GM21423 (cell line): ENCODE data around the gene HBM.
"Not testable (repeated sequence)": the region's sequence is repeated elsewhere in the genome, so short reads cannot be mapped to it uniquely, and the experiment has no call there.

ENCODE experiments used
- ATAC-seq: cut with Tn5 transposase; IDR thresholded peaks from one replicate; pipeline ENCODE4 v1.9.1; 2021; ENCODE audit warnings: mild to moderate bottlenecking, moderate library complexity; ENCODE audit not compliant: unreplicated experiment

HBM gene

GRCh38 chr16:180681-181564 lies 15.1 kb downstream of the HBM start:
- no peak for ATAC-seq

GRCh38 chr16:181565-182021 lies 15.8 kb downstream of the HBM start:
- no peak for ATAC-seq

DNA sequence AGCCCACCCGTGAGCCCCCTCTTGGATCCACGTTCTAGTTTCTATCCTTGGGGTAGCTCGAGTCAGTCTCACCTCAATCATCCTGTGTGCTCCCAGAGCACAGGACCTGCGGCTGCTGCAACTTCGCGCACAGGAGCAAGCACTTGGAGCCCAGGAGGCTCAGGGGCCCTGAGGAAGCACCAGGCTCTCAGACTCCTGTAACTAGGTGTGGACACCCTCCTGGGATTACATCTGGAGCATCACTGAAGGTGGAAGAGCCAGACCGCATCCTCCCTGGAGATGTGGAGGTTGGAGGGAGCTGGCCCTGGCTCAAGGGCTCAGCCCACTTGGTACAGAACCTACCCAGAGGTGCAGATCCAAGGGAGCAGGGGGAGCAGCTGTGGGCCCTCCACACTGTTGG lies 17.2 kb downstream of the HBM start:
- no peak for ATAC-seq

DNA sequence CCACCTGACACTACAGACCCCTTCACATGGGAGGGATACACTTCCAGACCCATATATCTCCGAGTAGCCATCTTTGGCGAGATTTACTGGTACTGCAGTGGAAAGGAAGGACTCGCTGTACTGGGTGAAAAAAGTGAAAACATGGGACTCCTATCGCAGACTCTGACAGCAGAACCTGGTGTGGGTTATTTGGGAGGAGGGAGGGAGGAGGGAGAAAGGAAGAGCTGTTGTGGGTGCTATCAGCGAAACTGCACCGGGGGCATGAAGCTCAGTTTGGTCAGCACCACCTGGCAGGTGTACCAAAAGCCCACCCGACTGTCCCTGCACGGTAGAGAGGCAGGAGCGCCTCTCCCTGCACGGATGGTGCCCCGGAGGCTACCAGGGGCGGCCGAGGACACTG lies 19.4 kb downstream of the HBM start:
- ATAC-seq, result no peak

- no peak for ATAC-seq
Measured at GRCh38 chr16:185691-186090, 19.9 kb downstream of the HBM start.

DNA sequence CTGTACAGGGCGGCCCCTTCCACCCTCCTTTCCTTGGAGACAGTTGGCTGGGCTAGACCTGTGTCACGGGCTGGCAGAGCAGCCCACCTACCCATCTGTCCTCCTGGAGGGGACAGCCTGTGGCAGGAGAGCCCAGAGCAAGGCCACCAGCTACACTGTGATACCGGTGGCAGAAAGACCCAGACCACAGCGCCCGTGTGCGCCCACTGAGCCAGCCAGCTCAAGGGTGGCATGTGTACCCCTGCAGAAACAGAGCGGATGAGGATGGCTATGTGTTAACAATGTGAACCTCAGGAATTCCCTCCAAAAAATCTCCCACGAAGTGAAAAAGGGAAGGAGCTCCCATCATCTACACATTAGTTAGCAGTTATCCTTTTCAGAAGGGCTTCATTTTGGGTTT lies 21.6 kb downstream of the HBM start:
- ATAC-seq, result no peak

GRCh38 chr16:188674-189073 lies 22.9 kb downstream of the HBM start:
- no peak for ATAC-seq

GRCh38 chr16:189604-190186 lies 23.9 kb downstream of the HBM start:
- no peak for ATAC-seq

GRCh38 chr16:191831-192230 lies 26.1 kb downstream of the HBM start:
- no peak for ATAC-seq

- no peak for ATAC-seq
Measured at GRCh38 chr16:192686-193085, 26.9 kb downstream of the HBM start.

DNA sequence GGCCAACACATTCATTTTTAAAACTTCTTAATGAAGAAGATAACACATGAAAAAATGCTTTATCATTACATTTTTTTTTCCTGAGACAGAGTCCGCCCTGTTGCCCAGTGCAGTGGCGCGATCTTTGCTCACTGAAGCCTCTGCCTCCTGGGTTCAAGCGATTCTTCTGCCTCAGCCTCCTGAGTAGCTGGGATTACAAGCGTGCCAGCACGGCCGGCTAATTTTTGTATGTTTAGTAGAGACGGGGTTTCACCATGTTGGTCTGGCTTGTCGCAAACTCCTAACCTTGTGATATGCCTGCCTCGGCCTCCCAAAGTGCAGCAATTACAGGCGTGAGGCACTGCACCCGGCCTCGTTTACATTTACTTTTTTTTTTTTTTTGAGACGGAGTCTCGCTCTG lies 27.7 kb downstream of the HBM start:
- no peak for ATAC-seq

DNA sequence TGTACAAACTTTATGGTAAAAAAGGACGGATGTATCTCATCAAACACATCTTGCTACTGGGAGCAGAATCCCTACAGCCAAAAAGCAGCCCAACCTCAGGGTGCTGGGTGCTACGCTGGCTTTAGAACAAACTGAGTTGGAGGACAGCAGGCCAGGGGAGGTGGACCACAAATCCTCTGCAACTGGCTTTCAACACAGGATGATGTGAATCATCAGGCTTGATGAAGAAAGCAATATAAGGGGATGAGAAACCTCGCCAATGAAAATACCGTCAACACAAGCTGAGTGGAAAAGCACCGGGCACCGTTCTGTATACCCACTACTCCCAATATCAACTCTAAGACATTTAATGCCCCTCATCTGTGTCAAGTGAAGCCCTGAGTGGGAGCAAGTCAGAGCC lies 28.7 kb downstream of the HBM start:
- no peak for ATAC-seq

DNA sequence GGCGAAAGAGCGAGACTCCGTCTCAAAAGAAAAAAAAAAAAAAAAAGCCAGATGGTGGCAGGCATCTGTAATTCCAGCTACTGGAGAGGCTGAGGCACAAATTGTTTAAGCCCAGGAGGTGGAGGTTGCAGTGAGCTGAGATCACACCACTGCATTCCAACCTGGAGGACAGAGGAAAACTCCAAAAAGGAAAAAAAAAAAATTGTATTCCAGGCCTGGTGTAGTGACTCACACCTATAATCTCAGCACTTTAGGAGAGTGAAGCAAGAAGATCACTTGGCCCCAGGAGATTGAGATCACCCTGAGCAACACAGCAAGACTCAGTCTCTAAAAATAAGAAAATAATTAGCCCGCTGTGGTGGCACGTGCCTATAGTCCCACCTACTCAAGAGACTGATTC lies 34.6 kb downstream of the HBM start:
- ATAC-seq, result no peak

GRCh38 chr16:203246-203645 lies 37.5 kb downstream of the HBM start:
- no peak for ATAC-seq

GRCh38 chr16:204046-204445 lies 38.3 kb downstream of the HBM start:
- not testable (repeated sequence) for ATAC-seq

GRCh38 chr16:209359-209758 lies 43.6 kb downstream of the HBM start:
- not testable (repeated sequence) for ATAC-seq

DNA sequence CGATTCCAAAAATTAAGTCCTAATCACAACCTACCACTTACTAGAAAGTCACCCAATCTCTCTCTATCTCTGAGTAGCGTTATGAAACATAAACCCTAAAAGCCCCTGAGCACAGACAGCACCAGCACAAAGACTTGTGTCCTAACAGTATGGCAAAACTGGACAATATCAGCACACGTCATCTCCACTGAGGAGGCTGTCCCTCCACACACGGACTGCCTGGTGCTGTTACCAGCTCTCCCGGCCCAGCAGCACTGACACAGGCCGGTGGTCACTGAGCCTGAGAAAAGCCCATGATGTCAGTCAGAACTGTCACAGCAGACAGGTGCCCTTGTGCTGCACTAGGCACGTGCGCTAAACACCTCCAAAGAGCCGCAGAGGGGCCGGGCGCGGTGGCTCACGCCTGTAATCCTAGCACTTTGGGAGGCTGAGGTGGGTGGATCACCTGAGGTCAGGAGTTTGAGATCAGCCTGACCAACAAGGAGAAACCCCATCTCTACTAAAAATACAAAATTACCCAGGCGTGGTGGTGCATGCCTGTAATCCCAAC lies 45.9 kb downstream of the HBM start:
- ATAC-seq, result not testable (repeated sequence)

DNA sequence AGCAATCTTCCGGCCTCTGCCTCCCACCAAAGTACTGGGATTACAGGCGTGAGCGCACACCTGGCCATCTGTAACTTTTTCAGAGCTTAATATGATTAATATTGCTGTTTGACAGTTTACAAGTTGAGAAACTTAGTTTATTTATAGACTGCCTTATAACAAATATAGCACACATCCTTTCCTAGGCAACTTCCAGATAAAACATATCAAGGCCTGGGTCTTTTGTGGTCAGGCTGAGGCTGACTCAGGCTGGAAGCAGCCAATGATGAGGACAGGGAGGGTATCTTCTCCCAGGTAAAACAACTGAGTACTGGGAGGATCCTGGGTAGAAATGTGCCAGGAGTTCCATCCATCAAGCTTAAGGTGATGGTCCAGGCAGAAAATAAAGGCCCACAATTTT lies 47.2 kb downstream of the HBM start:
- no peak for ATAC-seq
